Neural progenitor cell (in vitro differentiated cells): ENCODE results near the gene WIPF2. TPM values are rescaled to one million over a fixed set of nuclear protein-coding genes. Genes with fewer than 3 reads are reported as not detected.
"Not testable (repeated sequence)": the region's sequence is repeated elsewhere in the genome, so short reads cannot be mapped to it uniquely, and the experiment has no call there.

Source experiments
- DNase-seq: peaks from one replicate; pipeline ENCODE4 v3.0.0-alpha.2; 2016; ENCODE audit warnings: low spot score
- H2AFZ ChIP-seq: fragments of 200-600 bp; sonication (generic); replicated peaks from 2 replicates; pipeline ENCODE4 v1.6.1; 2016; ENCODE audit warnings: antibody characterized with exemption
- H3F3A ChIP-seq: fragments of 200-600 bp; sonication (generic); 2 replicates; pipeline ENCODE4 v1.6.1; 2016; ENCODE audit warnings: antibody characterized with exemption, low read depth
- H3K27ac ChIP-seq: fragments of 200-600 bp; sonication (generic); 2 replicates; pipeline ENCODE4 v1.5.1; 2016; ENCODE audit warnings: mild to moderate bottlenecking
- H3K27me3 ChIP-seq: fragments of 200-600 bp; sonication (generic); 2 replicates; pipeline ENCODE4 v1.6.1; 2016; ENCODE audit warnings: mild to moderate bottlenecking, moderate library complexity
- H3K36me3 ChIP-seq: fragments of 200-600 bp; sonication (generic); 2 replicates; pipeline ENCODE4 v1.5.1; 2016
- H3K4me1 ChIP-seq: fragments of 200-600 bp; sonication (generic); 2 replicates; pipeline ENCODE4 v1.6.1; 2016; ENCODE audit warnings: mixed run types
- H3K4me2 ChIP-seq: fragments of 200-600 bp; sonication (generic); 2 replicates; pipeline ENCODE4 v1.6.1; 2016
- H3K4me3 ChIP-seq: fragments of 200-600 bp; sonication (generic); 2 replicates; pipeline ENCODE4 v1.5.1; 2016
- H3K79me2 ChIP-seq: fragments of 200-600 bp; sonication (generic); 2 replicates; pipeline ENCODE4 v1.6.1; 2016; ENCODE audit warnings: low read depth
- H3K9ac ChIP-seq: fragments of 200-600 bp; sonication (generic); 2 replicates; pipeline ENCODE4 v1.6.1; 2016
- H3K9me3 ChIP-seq: fragments of 200-600 bp; sonication (generic); 2 replicates; pipeline ENCODE4 v1.5.1; 2016; ENCODE audit warnings: low read depth
- H4K20me1 ChIP-seq: fragments of 200-600 bp; sonication (generic); 2 replicates; pipeline ENCODE4 v1.6.1; 2016; ENCODE audit warnings: low read depth
- H3K27ac Mint-ChIP-seq: 3 replicates; pipeline ENCODE4 v1.8.0; 2021; ENCODE audit warnings: mixed read lengths
- H3K27me3 Mint-ChIP-seq: 2 replicates; pipeline ENCODE4 v1.8.0; 2022; ENCODE audit warnings: low read depth, mild to moderate bottlenecking, inconsistent platforms, moderate library complexity, mixed read lengths; ENCODE audit not compliant: insufficient read depth
- H3K36me3 Mint-ChIP-seq: 3 replicates; pipeline ENCODE4 v1.8.0; 2021; ENCODE audit warnings: mixed read lengths
- H3K4me1 Mint-ChIP-seq: 3 replicates; pipeline ENCODE4 v1.8.0; 2021; ENCODE audit warnings: mixed read lengths
- H3K4me3 Mint-ChIP-seq: 3 replicates; pipeline ENCODE4 v1.8.0; 2021; ENCODE audit warnings: mild to moderate bottlenecking, moderate library complexity, mixed read lengths
- H3K9me3 Mint-ChIP-seq: 3 replicates; pipeline ENCODE4 v1.8.0; 2020; ENCODE audit warnings: mixed read lengths
- EZH2 ChIP-seq: fragments of 200-600 bp; sonication (generic); IDR thresholded peaks from 2 replicates; pipeline ENCODE4 v1.6.1; 2017; ENCODE audit warnings: antibody characterized with exemption, mild to moderate bottlenecking, moderate library complexity
- EZH2phosphoT487 ChIP-seq: fragments of 200-600 bp; sonication (generic); IDR thresholded peaks from 2 replicates; pipeline ENCODE4 v1.6.1; 2017; ENCODE audit warnings: antibody characterized with exemption
- total RNA-seq: library from RNA; depleted of rRNA; stranded (reverse); fragments of >200 nt; gene quantifications from 2 replicates; pipeline ENCODE4 v1.2.3, GENCODE V29; 2015; ENCODE audit warnings: low replicate concordance
- TF ChIP-seq, protein P1 (sequence below): fragments of 200-600 bp; sonication (generic); IDR thresholded peaks from 2 replicates; pipeline ENCODE4 v1.5.1; 2017; ENCODE audit warnings: antibody characterized with exemption, mild to moderate bottlenecking

Gene WIPF2
- total RNA-seq, 1 donor from 2014 or later = 6.8 TPM

DNA sequence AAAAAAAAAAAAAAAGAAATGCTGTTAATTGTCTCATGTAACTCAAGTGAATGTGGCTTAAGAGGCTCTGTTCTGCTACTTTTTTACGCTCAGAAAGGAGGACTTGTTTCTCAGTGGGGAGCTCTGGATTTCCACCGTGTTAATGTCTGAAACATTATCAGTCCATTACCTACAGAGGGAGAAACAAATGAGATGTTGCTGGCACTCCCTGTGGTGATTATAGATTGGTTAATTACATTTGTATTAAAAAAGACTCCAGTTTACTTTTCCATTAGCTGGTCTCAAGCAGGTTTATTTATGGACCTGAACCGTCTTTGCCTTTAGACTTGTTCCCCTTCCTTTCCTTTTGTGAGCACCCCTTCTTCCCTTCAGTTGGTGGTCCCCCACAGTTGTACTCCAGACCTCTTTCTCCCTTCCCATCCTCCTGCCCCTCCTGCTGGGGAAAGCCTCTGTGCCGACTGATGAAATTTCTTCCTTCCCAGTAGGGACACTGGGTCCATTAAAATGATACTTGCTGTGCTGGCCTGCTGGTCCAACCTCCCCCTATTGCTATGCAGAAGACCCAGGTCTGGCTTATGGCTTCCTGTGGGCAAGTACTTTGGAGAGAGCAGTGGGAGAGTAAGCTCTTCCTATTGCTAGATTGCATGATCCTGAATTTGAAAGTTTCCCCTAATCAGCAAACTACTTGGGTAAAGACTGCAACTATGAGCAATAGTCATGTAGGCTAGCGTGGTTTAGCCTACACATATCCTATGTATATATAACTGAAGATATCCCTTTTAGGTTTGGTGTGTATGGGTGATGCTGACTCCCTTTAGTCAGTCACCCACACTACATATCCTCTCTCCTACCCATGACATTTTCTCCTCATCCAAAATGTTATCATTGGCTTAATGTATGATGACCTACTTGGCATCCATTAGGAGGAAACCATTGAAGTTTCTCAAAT lies 76.7 kb downstream of the WIPF2 start:
- Mint-ChIP-seq H3K36me3 (peaks cover 31% of the 10 kb centered on the region), H3K27me3 (no peaks in the 10 kb centered on the region), H3K9me3 (no peaks in the 10 kb centered on the region), H3K4me1 (peaks cover 13% of the 10 kb centered on the region), H3K4me3 (no peak overlapping the region), H3K27ac (no peak overlapping the region)
- Histone ChIP-seq H3K9me3 (no peaks in the 10 kb centered on the region), H4K20me1 (peaks cover 36% of the 10 kb centered on the region), H3K79me2 (peaks cover 28% of the 10 kb centered on the region), H3K4me3 (no peak overlapping the region), H3K9ac (no peak overlapping the region), H3F3A (peaks cover 56% of the 10 kb centered on the region), H3K27me3 (no peaks in the 10 kb centered on the region), H3K36me3 (peaks cover 16% of the 10 kb centered on the region), H3K4me1 (peaks cover 17% of the 10 kb centered on the region), H3K27ac (peak overlapping the region; percentile 42), H3K4me2 (peak overlapping the region; percentile 28), H2AFZ (no peak overlapping the region)
- no peak for DNase-seq
- TF ChIP-seq, protein P1, sequence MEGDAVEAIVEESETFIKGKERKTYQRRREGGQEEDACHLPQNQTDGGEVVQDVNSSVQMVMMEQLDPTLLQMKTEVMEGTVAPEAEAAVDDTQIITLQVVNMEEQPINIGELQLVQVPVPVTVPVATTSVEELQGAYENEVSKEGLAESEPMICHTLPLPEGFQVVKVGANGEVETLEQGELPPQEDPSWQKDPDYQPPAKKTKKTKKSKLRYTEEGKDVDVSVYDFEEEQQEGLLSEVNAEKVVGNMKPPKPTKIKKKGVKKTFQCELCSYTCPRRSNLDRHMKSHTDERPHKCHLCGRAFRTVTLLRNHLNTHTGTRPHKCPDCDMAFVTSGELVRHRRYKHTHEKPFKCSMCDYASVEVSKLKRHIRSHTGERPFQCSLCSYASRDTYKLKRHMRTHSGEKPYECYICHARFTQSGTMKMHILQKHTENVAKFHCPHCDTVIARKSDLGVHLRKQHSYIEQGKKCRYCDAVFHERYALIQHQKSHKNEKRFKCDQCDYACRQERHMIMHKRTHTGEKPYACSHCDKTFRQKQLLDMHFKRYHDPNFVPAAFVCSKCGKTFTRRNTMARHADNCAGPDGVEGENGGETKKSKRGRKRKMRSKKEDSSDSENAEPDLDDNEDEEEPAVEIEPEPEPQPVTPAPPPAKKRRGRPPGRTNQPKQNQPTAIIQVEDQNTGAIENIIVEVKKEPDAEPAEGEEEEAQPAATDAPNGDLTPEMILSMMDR = no peak
- TF ChIP-seq EZH2 (no peak), EZH2phosphoT487 (no peak)

GRCh38 chr17:40297511-40297910 lies 78.4 kb downstream of the WIPF2 start:
- H3K4me3 Mint-ChIP-seq = no peak overlapping the region
- Histone ChIP-seq H3K4me1 (peaks cover 11% of the 10 kb centered on the region), H3K27ac (no peak overlapping the region), H3K9ac (no peak overlapping the region), H3K4me2 (no peak overlapping the region), H2AFZ (no peak overlapping the region), H3K9me3 (no peaks in the 10 kb centered on the region), H3K79me2 (peaks cover 14% of the 10 kb centered on the region), H3K36me3 (peaks cover 14% of the 10 kb centered on the region), H3F3A (peaks cover 64% of the 10 kb centered on the region), H3K4me3 (no peak overlapping the region), H4K20me1 (peaks cover 33% of the 10 kb centered on the region), H3K27me3 (no peaks in the 10 kb centered on the region)
- peaks cover 28% of the 10 kb centered on the region for H3K36me3 Mint-ChIP-seq
- peaks cover 10% of the 10 kb centered on the region for H3K4me1 Mint-ChIP-seq
- no peak for DNase-seq
- no peak for TF ChIP-seq EZH2
- TF ChIP-seq, protein P1 = no peak
- no peak for TF ChIP-seq EZH2phosphoT487
- no peaks in the 10 kb centered on the region for H3K9me3 Mint-ChIP-seq
- H3K27ac Mint-ChIP-seq = no peak overlapping the region
- no peaks in the 10 kb centered on the region for H3K27me3 Mint-ChIP-seq

DNA sequence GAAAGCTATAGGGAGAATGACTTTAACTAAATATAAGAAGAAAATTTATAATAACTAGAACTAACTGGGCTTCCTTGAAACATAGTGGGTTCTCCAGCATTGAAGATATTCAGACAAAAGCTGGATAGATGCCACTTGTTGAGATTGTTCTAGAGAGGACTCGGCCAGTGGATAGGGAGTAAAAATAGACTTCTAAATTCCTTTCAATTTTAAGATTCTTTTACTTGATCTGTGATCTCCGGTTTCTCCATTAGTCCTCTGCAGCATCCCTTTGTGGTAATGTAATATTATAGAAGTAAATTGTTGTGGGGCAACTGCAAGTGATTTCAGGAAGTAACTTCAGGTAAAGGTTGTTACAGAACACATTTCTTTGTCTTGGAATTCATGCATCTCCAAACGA lies 79.6 kb downstream of the WIPF2 start:
- no peak overlapping the region for H2AFZ ChIP-seq
- no peak overlapping the region for H3K9ac ChIP-seq
- H3K4me3 ChIP-seq = no peak overlapping the region
- Mint-ChIP-seq H3K4me1 (peaks cover 17% of the 10 kb centered on the region), H3K27me3 (no peaks in the 10 kb centered on the region), H3K27ac (no peak overlapping the region), H3K36me3 (peaks cover 23% of the 10 kb centered on the region), H3K4me3 (no peak overlapping the region), H3K9me3 (no peaks in the 10 kb centered on the region)
- TF ChIP-seq EZH2phosphoT487 (no peak), EZH2 (no peak)
- TF ChIP-seq, protein P1 = no peak
- H4K20me1 ChIP-seq = peaks cover 36% of the 10 kb centered on the region
- H3K9me3 ChIP-seq = no peaks in the 10 kb centered on the region
- H3K27me3 ChIP-seq = no peaks in the 10 kb centered on the region
- H3K36me3 ChIP-seq = peaks cover 11% of the 10 kb centered on the region
- H3K79me2 ChIP-seq = peaks cover 14% of the 10 kb centered on the region
- no peak for DNase-seq
- peaks cover 11% of the 10 kb centered on the region for H3K4me1 ChIP-seq
- no peak overlapping the region for H3K4me2 ChIP-seq
- H3F3A ChIP-seq = peaks cover 57% of the 10 kb centered on the region
- H3K27ac ChIP-seq = no peak overlapping the region

- not testable (repeated sequence) for H3K9me3 ChIP-seq, H3K27me3 Mint-ChIP-seq, H3K27ac Mint-ChIP-seq, H3K36me3 ChIP-seq, H3K4me3 ChIP-seq, DNase-seq, H3K4me2 ChIP-seq, H3K27me3 ChIP-seq, H3K4me3 Mint-ChIP-seq, H3K9me3 Mint-ChIP-seq, H3K27ac ChIP-seq, H3K9ac ChIP-seq, H2AFZ ChIP-seq
- Histone ChIP-seq H3K79me2 (peaks cover 14% of the 10 kb centered on the region), H4K20me1 (peaks cover 36% of the 10 kb centered on the region), H3F3A (peaks cover 52% of the 10 kb centered on the region), H3K4me1 (peaks cover 11% of the 10 kb centered on the region)
- H3K4me1 Mint-ChIP-seq = peaks cover 21% of the 10 kb centered on the region
- H3K36me3 Mint-ChIP-seq = peaks cover 21% of the 10 kb centered on the region
Observed at GRCh38 chr17:40299159-40299757, 80.2 kb downstream of the WIPF2 start.
